B cell (primary cell): ENCODE results near the gene TIE1. TPM values are rescaled to one million over a fixed set of nuclear protein-coding genes. Genes with fewer than 3 reads are reported as not detected.

Source experiments
- ATAC-seq: fragments of 200-7000 bp; cut with Tn5 transposase; one replicate; pipeline ENCODE4 v1.10.0; 2021; ENCODE audit warnings: low read depth, mild to moderate bottlenecking, moderate number of reproducible peaks, moderate library complexity
- CTCF ChIA-PET: fragments of 350-600 bp; sonication (Branson Sonifier 250); formaldehyde crosslinking; loops from one replicate; lab custom pipeline; 2021; ENCODE audit warnings: antibody characterized with exemption, inconsistent platforms; lab: Charles Lee
- POLR2A ChIA-PET: fragments of 350-600 bp; sonication (Branson Sonifier 250); formaldehyde crosslinking; loops from one replicate; lab custom pipeline; 2021; ENCODE audit warnings: antibody characterized with exemption; lab: Charles Lee
- DNase-seq: peaks from one replicate; pipeline ENCODE4 v3.0.0; 2013
- H2AFZ ChIP-seq: 2 replicates; pipeline ENCODE4 v1.6.1; 2012; ENCODE audit warnings: mild to moderate bottlenecking, low read depth, low read length; ENCODE audit not compliant: insufficient read depth, poor library complexity, severe bottlenecking
- H3K27ac ChIP-seq, 2 donors: 1 replicate in 1 of 2; 2 replicates in 1 of 2; pipeline ENCODE4 v1.5.1; 2012 to 2013; ENCODE audit warnings: low read length in 2 of 2, mild to moderate bottlenecking in 2 of 2, moderate library complexity in 1 of 2
- H3K27me3 ChIP-seq, 4 experiments: fragments of 200-600 bp in 1 of 4; sonication (generic) in 1 of 4; replicated peaks in 1 of 4; 1 replicate in 2 of 4; 2 replicates in 2 of 4; pipeline versions ENCODE4 v1.6.1 to v1.7.0; 2013 to 2016; ENCODE audit warnings: low read length in 3 of 4, mild to moderate bottlenecking in 2 of 4, mixed read lengths in 1 of 4, moderate library complexity in 1 of 4; ENCODE audit not compliant: insufficient read depth in 4 of 4, control insufficient read depth in 3 of 4; ENCODE audit errors: control extremely low read depth in 1 of 4
- H3K36me3 ChIP-seq, 2 experiments: replicated peaks in 1 of 2; 1 replicate in 1 of 2; 2 replicates in 1 of 2; pipeline versions ENCODE4 v1.6.1 to v1.7.1; 2013; ENCODE audit warnings: low read length in 1 of 2; ENCODE audit not compliant: insufficient read depth in 2 of 2, control insufficient read depth in 1 of 2; ENCODE audit errors: control extremely low read depth in 1 of 2, extremely low read depth in 1 of 2
- H3K4me1 ChIP-seq, 2 donors: fragments of 200-600 bp in 1 of 2; sonication (generic) in 1 of 2; 1 replicate in 1 of 2; 2 replicates in 1 of 2; pipeline versions ENCODE4 v1.5.1 to v1.6.1; 2013 to 2017; ENCODE audit warnings: low read length in 2 of 2; ENCODE audit not compliant: control insufficient read depth in 2 of 2, insufficient read depth in 2 of 2
- H3K4me2 ChIP-seq: replicated peaks from 2 replicates; pipeline ENCODE3; 2012; ENCODE audit warnings: mild to moderate bottlenecking, low read depth, low read length; ENCODE audit not compliant: poor library complexity, severe bottlenecking
- H3K4me3 ChIP-seq, 5 experiments: fragments of 200-600 bp in 1 of 5; sonication (generic) in 1 of 5; 1 replicate in 3 of 5; 2 replicates in 2 of 5; pipeline versions ENCODE4 v1.5.1 to v1.7.0; 2011 to 2016; ENCODE audit warnings: low read length in 4 of 5, mild to moderate bottlenecking in 4 of 5, low read depth in 2 of 5, control low read depth in 1 of 5, moderate library complexity in 1 of 5; ENCODE audit not compliant: insufficient read depth in 1 of 5; ENCODE audit errors: control extremely low read depth in 1 of 5, extremely low read depth in 1 of 5
- H3K79me2 ChIP-seq: fragments of 200-600 bp; sonication (generic); one replicate; pipeline ENCODE4 v1.6.0; 2016; ENCODE audit warnings: low read length; ENCODE audit not compliant: control insufficient read depth, insufficient read depth
- H3K9ac ChIP-seq: fragments of 200-600 bp; sonication (generic); 2 replicates; pipeline ENCODE4 v1.6.1; 2017; ENCODE audit warnings: mild to moderate bottlenecking, low read length, moderate library complexity
- H3K9me3 ChIP-seq, 3 donors: one replicate each; pipeline versions ENCODE4 v1.6.1 to v1.7.1; 2013; ENCODE audit warnings: low read length in 2 of 3; ENCODE audit not compliant: control insufficient read depth in 2 of 3, insufficient read depth in 1 of 3; ENCODE audit errors: control extremely low read depth in 1 of 3
- H4K20me1 ChIP-seq: 2 replicates; pipeline ENCODE4 v1.6.0; 2012; ENCODE audit warnings: mild to moderate bottlenecking, low read length; ENCODE audit not compliant: insufficient read depth, control insufficient read depth, poor library complexity, severe bottlenecking
- H3K27ac Mint-ChIP-seq: one replicate; pipeline ENCODE4 v1.8.0; 2021; ENCODE audit warnings: mixed read lengths
- H3K27me3 Mint-ChIP-seq: one replicate; pipeline ENCODE4 v1.8.0; 2021; ENCODE audit warnings: mixed read lengths
- H3K4me1 Mint-ChIP-seq: one replicate; pipeline ENCODE4 v1.8.0; 2021; ENCODE audit warnings: mixed read lengths
- H3K4me3 Mint-ChIP-seq: one replicate; pipeline ENCODE4 v1.8.0; 2021; ENCODE audit warnings: mixed read lengths
- H3K9me3 Mint-ChIP-seq: one replicate; pipeline ENCODE4 v1.8.0; 2022; ENCODE audit warnings: mixed read lengths; ENCODE audit not compliant: insufficient read depth
- CTCF ChIP-seq: fragments of 200-600 bp; IDR thresholded peaks from one replicate; pipeline ENCODE4 v1.8.0; 2022; ENCODE audit warnings: antibody characterized with exemption, mild to moderate bottlenecking
- EZH2 ChIP-seq: IDR thresholded peaks from 2 replicates; pipeline ENCODE4 v1.6.1; 2012; ENCODE audit warnings: borderline replicate concordance, low read depth, mild to moderate bottlenecking, moderate library complexity, low read length; ENCODE audit not compliant: insufficient read depth, poor library complexity, severe bottlenecking
- WGBS: methylation state at CpG from one replicate; pipeline ENCODE4 v1.1.5; 2013; ENCODE audit warnings: missing lambda C conversion rate; ENCODE audit not compliant: insufficient coverage; 5-methylcytosine and 5-hydroxymethylcytosine counted together
- intact Hi-C: fragments of 100-400 bp; cut with micrococcal nuclease; formaldehyde crosslinking; loops from one replicate; pipeline ENCODE4 v1.10.0; 2022
- polyA plus RNA-seq: library from polyadenylated mRNA; depleted of rRNA; stranded (reverse); fragments of >200 nt; gene quantifications from 2 replicates; pipeline ENCODE4 v1.2.3, GENCODE V29; 2012
- total RNA-seq, 2 donors: library from RNA; stranded (reverse); fragments of 120-200 nt in 1 of 2; gene quantifications; 1 replicate in 1 of 2; 2 replicates in 1 of 2; pipeline versions ENCODE4 v1.2.3 to v1.2.4, GENCODE V29; 2013 to 2022

Gene TIE1
- total and polyA plus RNA-seq, 2 donors (not counting 1 experiment from before 2014, with no cell fraction given) = 0.10 TPM; not detected in 1

GRCh38 chr1:43352881-43353280 is 52.1 kb downstream of the TIE1 start:
- H3K27ac ChIP-seq = no peak overlapping the region
- ATAC-seq = no peak
- Mint-ChIP-seq H3K9me3 (no peaks in the 10 kb centered on the region), H3K4me3 (no peak overlapping the region), H3K27ac (no peak overlapping the region), H3K4me1 (peaks cover 15% of the 10 kb centered on the region), H3K27me3 (no peaks in the 10 kb centered on the region)
- no peak overlapping the region for H3K4me2 ChIP-seq
- no peaks in the 10 kb centered on the region for H3K27me3 ChIP-seq
- ChIA-PET CTCF (interaction anchor here (0.6 kb wide), 1 partner anchor 29 kb away, joined by 3 read pairs; no protein-coding TSS in a partner anchor), POLR2A (interaction anchor here (0.6 kb wide), 1 partner anchor 10 kb away, joined by 4 read pairs; no protein-coding TSS in a partner anchor)
- no peaks in the 10 kb centered on the region for H3K79me2 ChIP-seq
- WGBS = 25% methylated on average over 1 of the region's 3 CpGs
- H3K9me3 ChIP-seq = no peaks in the 10 kb centered on the region
- intact Hi-C loops = no loop called here
- H3K9ac ChIP-seq = no peak overlapping the region
- no peak for DNase-seq
- H3K36me3 ChIP-seq = no peaks in the 10 kb centered on the region
- H3K4me3 ChIP-seq = no peak overlapping the region
- peaks cover 6 to 8% of the 10 kb centered on the region in 2 donors for H3K4me1 ChIP-seq
- H2AFZ ChIP-seq = no peak overlapping the region
- H4K20me1 ChIP-seq = no peaks in the 10 kb centered on the region
- TF ChIP-seq EZH2 (no peak), CTCF (no peak)

GRCh38 chr1:43354471-43354870 is 53.7 kb downstream of the TIE1 start:
- Histone ChIP-seq H3K27ac (no peak overlapping the region), H3K9me3 (no peaks in the 10 kb centered on the region), H3K9ac (no peak overlapping the region), H2AFZ (no peak overlapping the region), H3K79me2 (peaks cover 5% of the 10 kb centered on the region), H3K36me3 (no peaks in the 10 kb centered on the region), H3K4me1 (peaks cover 13 to 19% of the 10 kb centered on the region in 2 donors), H3K4me2 (no peak overlapping the region), H3K27me3 (no peaks in the 10 kb centered on the region), H4K20me1 (no peaks in the 10 kb centered on the region), H3K4me3 (no peak overlapping the region)
- no peak overlapping the region for H3K4me3 Mint-ChIP-seq
- no peak for TF ChIP-seq CTCF
- TF ChIP-seq EZH2 = no peak
- ChIA-PET POLR2A (interaction anchor here (1.0 kb wide), 1 partner anchor 115 kb away, joined by 3 read pairs; no protein-coding TSS in a partner anchor), CTCF (interaction anchor here (0.7 to 1.1 kb wide), 3 partner anchors 83 to 871 kb away, joined by 3 read pairs; no protein-coding TSS in a partner anchor)
- H3K27me3 Mint-ChIP-seq = no peaks in the 10 kb centered on the region
- intact Hi-C loops = no loop called here
- H3K9me3 Mint-ChIP-seq = no peaks in the 10 kb centered on the region
- WGBS = 100% methylated on average over 1 of the region's 2 CpGs
- no peak for DNase-seq
- H3K27ac Mint-ChIP-seq = no peak overlapping the region
- H3K4me1 Mint-ChIP-seq = peaks cover 18% of the 10 kb centered on the region
- no peak for ATAC-seq
